MM.1S (cell line): ENCODE results near the gene MDM1.

ENCODE experiments used
- EZH2 ChIP-seq: fragments of 300-600 bp; sonication (generic); optimal IDR thresholded peaks from 2 replicates; pipeline ENCODE3; 2017; ENCODE audit warnings: low read depth, mild to moderate bottlenecking, antibody characterized with exemption, low read length, mixed read lengths
- EZH2phosphoT487 ChIP-seq: fragments of 300-600 bp; sonication (generic); IDR thresholded peaks from 2 replicates; pipeline ENCODE4 v1.6.1; 2018; ENCODE audit warnings: antibody characterized with exemption, low read length
- TF ChIP-seq, protein P1 (sequence below): fragments of 300-600 bp; sonication (generic); IDR thresholded peaks from 2 replicates; pipeline ENCODE4 v1.5.1; 2016; ENCODE audit warnings: antibody characterized with exemption, low read length, mixed read lengths

GRCh38 chr12:68270358-68270757 is 61.8 kb downstream of the MDM1 start:
- no peak for TF ChIP-seq EZH2
- TF ChIP-seq, protein P1, sequence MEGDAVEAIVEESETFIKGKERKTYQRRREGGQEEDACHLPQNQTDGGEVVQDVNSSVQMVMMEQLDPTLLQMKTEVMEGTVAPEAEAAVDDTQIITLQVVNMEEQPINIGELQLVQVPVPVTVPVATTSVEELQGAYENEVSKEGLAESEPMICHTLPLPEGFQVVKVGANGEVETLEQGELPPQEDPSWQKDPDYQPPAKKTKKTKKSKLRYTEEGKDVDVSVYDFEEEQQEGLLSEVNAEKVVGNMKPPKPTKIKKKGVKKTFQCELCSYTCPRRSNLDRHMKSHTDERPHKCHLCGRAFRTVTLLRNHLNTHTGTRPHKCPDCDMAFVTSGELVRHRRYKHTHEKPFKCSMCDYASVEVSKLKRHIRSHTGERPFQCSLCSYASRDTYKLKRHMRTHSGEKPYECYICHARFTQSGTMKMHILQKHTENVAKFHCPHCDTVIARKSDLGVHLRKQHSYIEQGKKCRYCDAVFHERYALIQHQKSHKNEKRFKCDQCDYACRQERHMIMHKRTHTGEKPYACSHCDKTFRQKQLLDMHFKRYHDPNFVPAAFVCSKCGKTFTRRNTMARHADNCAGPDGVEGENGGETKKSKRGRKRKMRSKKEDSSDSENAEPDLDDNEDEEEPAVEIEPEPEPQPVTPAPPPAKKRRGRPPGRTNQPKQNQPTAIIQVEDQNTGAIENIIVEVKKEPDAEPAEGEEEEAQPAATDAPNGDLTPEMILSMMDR = no peak
- TF ChIP-seq EZH2phosphoT487 = no peak
